HG03280 (cell line): ENCODE data around the gene FAM111B.

Source experiments
- ATAC-seq: cut with Tn5 transposase; IDR thresholded peaks from one replicate; pipeline ENCODE4 v1.9.1; 2021; ENCODE audit warnings: mild to moderate bottlenecking, moderate library complexity; ENCODE audit not compliant: unreplicated experiment

FAM111B gene

GRCh38 chr11:59152312-59152951 lies 45.4 kb downstream of the FAM111B start:
- peak; percentile 84 for ATAC-seq

GRCh38 chr11:59154610-59155009 lies 47.6 kb downstream of the FAM111B start:
- ATAC-seq, result no peak

GRCh38 chr11:59157433-59157832 lies 50.4 kb downstream of the FAM111B start:
- ATAC-seq, result no peak

- ATAC-seq, result peak; percentile 91
Observed at GRCh38 chr11:59158206-59159068, 51.4 kb downstream of the FAM111B start.

GRCh38 chr11:59164028-59164427 lies 57.0 kb downstream of the FAM111B start:
- no peak for ATAC-seq

GRCh38 chr11:59171508-59172322 lies 64.7 kb downstream of the FAM111B start, which contains the start of gene DTX4:
TSS of gene DTX4 (plus strand) at chr11:59172132. CDS start at chr11:59172596, 464 bp downstream.
- peak; percentile 79 for ATAC-seq

- peak; percentile 29 for ATAC-seq
Observed at GRCh38 chr11:59172345-59173079, 65.5 kb downstream of the FAM111B start.

GRCh38 chr11:59173080-59173963 lies 66.3 kb downstream of the FAM111B start:
- no peak for ATAC-seq

- ATAC-seq, result no peak
Observed at GRCh38 chr11:59173964-59174663, 67.1 kb downstream of the FAM111B start.

- no peak for ATAC-seq
Observed at GRCh38 chr11:59174664-59175033, 67.6 kb downstream of the FAM111B start.

GRCh38 chr11:59175091-59175501 lies 68.1 kb downstream of the FAM111B start:
- no peak for ATAC-seq

GRCh38 chr11:59176330-59176729 lies 69.3 kb downstream of the FAM111B start:
- ATAC-seq, result no peak
